Neural crest cell (in vitro differentiated cells): Measurements from ENCODE around the gene KRTAP9-7. TPM values are rescaled to one million over a fixed set of nuclear protein-coding genes. Genes with fewer than 3 reads are reported as not detected.

ENCODE experiments used
- DNase-seq: peaks from one replicate; pipeline ENCODE4 v3.0.0; 2021; ENCODE audit warnings: low read depth, mixed read lengths, low spot score
- H3K27ac Mint-ChIP-seq: one replicate; pipeline ENCODE4 v1.8.0; 2021; ENCODE audit warnings: mild to moderate bottlenecking, mixed read lengths; ENCODE audit not compliant: unreplicated experiment
- H3K27me3 Mint-ChIP-seq: 2 replicates; pipeline ENCODE4 v1.8.0; 2021; ENCODE audit warnings: low read depth, mild to moderate bottlenecking, mixed read lengths
- H3K36me3 Mint-ChIP-seq: 2 replicates; pipeline ENCODE4 v1.8.0; 2021; ENCODE audit warnings: low read depth, mild to moderate bottlenecking, mixed read lengths
- H3K4me1 Mint-ChIP-seq: 2 replicates; pipeline ENCODE4 v1.8.0; 2021; ENCODE audit warnings: mixed read lengths
- H3K4me3 Mint-ChIP-seq: one replicate; pipeline ENCODE4 v1.8.0; 2021; ENCODE audit warnings: mild to moderate bottlenecking, mixed read lengths
- H3K9me3 Mint-ChIP-seq: 2 replicates; pipeline ENCODE4 v1.8.0; 2021; ENCODE audit warnings: mixed read lengths
- CTCF ChIP-seq: fragments of 200-600 bp; sonication (generic); conservative IDR thresholded peaks from 2 replicates; pipeline ENCODE4 v1.5.0; 2021; ENCODE audit warnings: antibody characterized with exemption, mild to moderate bottlenecking
- total RNA-seq: library from RNA; stranded (reverse); gene quantifications from 2 replicates; pipeline ENCODE4 v1.2.1, GENCODE V29; 2021

KRTAP9-7 gene
- total RNA-seq, 1 donor from 2014 or later: not detected

- no peak for TF ChIP-seq CTCF
- Mint-ChIP-seq H3K9me3 (peaks cover 8% of the 10 kb centered on the region), H3K4me3 (no peak overlapping the region), H3K4me1 (no peaks in the 10 kb centered on the region), H3K36me3 (no peaks in the 10 kb centered on the region), H3K27ac (no peak overlapping the region), H3K27me3 (peaks cover 24% of the 10 kb centered on the region)
- DNase-seq: no peak
Measured at GRCh38 chr17:41304091-41304490, 28.6 kb downstream of the KRTAP9-7 start.

- DNase-seq: no peak
- H3K4me1 Mint-ChIP-seq: no peaks in the 10 kb centered on the region
- H3K27me3 Mint-ChIP-seq: peaks cover 39% of the 10 kb centered on the region
- TF ChIP-seq CTCF: no peak
- H3K9me3 Mint-ChIP-seq: no peaks in the 10 kb centered on the region
- peak overlapping the region; percentile 79 for H3K27ac Mint-ChIP-seq
- H3K4me3 Mint-ChIP-seq: no peak overlapping the region
- no peaks in the 10 kb centered on the region for H3K36me3 Mint-ChIP-seq
Measured at GRCh38 chr17:41307647-41308046, 32.1 kb downstream of the KRTAP9-7 start.

- no peak overlapping the region for H3K27ac Mint-ChIP-seq
- H3K27me3 Mint-ChIP-seq: peaks cover 41% of the 10 kb centered on the region
- no peaks in the 10 kb centered on the region for H3K4me1 Mint-ChIP-seq
- H3K36me3 Mint-ChIP-seq: no peaks in the 10 kb centered on the region
- H3K4me3 Mint-ChIP-seq: no peak overlapping the region
- H3K9me3 Mint-ChIP-seq: no peaks in the 10 kb centered on the region
- TF ChIP-seq CTCF: no peak
- DNase-seq: no peak
Measured at GRCh38 chr17:41308251-41308917, 32.9 kb downstream of the KRTAP9-7 start.

GRCh38 chr17:41308918-41309359 is 33.4 kb downstream of the KRTAP9-7 start, which contains the start of gene KRTAP16-1:
TSS of gene KRTAP16-1 (minus strand) at chr17:41309309. CDS start at chr17:41309253, 56 bp downstream.
- Mint-ChIP-seq H3K36me3 (no peaks in the 10 kb centered on the region), H3K4me3 (no peak within 1 kb of the TSS), H3K4me1 (no peaks in the 10 kb centered on the region), H3K27ac (peak within 1 kb of the TSS; percentile 9), H3K9me3 (no peaks in the 10 kb centered on the region), H3K27me3 (peaks cover 41% of the 10 kb centered on the region)
- DNase-seq: no peak
- no peak for TF ChIP-seq CTCF

- Mint-ChIP-seq H3K4me1 (no peaks in the 10 kb centered on the region), H3K27ac (no peak overlapping the region), H3K36me3 (no peaks in the 10 kb centered on the region), H3K9me3 (no peaks in the 10 kb centered on the region), H3K27me3 (peaks cover 44% of the 10 kb centered on the region), H3K4me3 (no peak overlapping the region)
- no peak for DNase-seq
- TF ChIP-seq CTCF: no peak
Measured at GRCh38 chr17:41311111-41311510, 35.6 kb downstream of the KRTAP9-7 start.
